Keratinocyte (primary cell): ENCODE measurements around the gene SPOCK3.

ENCODE experiments used
- EZH2 ChIP-seq: IDR thresholded peaks from one replicate; pipeline ENCODE4 v1.6.1; 2012; ENCODE audit warnings: inconsistent platforms, mild to moderate bottlenecking, low read length, moderate library complexity
- TF ChIP-seq, protein P1 (sequence below), 3 experiments: IDR thresholded peaks in 1 of 3; conservative IDR thresholded peaks in 1 of 3; optimal IDR thresholded peaks in 1 of 3; 2 replicates in 2 of 3; 3 replicates in 1 of 3; pipeline versions ENCODE3 to v1.5.1; 2011; ENCODE audit warnings: low read length in 3 of 3, mild to moderate bottlenecking in 3 of 3, moderate library complexity in 2 of 3, control low read depth in 1 of 3, inconsistent platforms in 1 of 3; ENCODE audit not compliant: insufficient read depth in 2 of 3; ENCODE audit errors: extremely low read depth in 1 of 3

DNA sequence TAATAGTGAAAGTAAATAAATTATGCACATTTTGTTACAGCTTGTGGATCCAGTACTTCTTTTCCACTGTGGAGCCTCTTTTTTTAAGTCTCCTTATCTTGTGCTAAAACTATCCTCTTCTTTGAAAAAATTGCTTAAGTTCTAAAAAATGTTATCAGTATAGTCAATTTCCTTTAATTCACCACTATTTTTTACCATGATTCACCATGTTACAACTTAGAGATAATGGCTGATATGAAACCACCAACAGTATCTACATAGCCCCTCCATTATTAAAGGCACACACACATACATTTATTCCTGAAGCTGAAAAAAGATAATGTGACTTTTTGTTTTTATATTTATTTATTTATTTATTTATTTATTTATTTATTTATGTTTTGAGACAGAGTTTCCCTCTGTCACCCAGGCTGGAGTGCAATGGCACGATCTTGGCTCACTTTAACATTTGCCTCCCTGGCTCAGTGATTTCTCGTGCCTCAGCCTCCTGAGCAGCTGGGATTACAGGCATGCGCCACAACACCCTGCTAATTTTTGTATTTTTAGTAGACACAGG is 243.2 kb downstream of the SPOCK3 start:
- TF ChIP-seq, protein P1, sequence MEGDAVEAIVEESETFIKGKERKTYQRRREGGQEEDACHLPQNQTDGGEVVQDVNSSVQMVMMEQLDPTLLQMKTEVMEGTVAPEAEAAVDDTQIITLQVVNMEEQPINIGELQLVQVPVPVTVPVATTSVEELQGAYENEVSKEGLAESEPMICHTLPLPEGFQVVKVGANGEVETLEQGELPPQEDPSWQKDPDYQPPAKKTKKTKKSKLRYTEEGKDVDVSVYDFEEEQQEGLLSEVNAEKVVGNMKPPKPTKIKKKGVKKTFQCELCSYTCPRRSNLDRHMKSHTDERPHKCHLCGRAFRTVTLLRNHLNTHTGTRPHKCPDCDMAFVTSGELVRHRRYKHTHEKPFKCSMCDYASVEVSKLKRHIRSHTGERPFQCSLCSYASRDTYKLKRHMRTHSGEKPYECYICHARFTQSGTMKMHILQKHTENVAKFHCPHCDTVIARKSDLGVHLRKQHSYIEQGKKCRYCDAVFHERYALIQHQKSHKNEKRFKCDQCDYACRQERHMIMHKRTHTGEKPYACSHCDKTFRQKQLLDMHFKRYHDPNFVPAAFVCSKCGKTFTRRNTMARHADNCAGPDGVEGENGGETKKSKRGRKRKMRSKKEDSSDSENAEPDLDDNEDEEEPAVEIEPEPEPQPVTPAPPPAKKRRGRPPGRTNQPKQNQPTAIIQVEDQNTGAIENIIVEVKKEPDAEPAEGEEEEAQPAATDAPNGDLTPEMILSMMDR (optimal IDR thresholded peaks at IDR 0.05 in 1 of 3, IDR thresholded peaks at IDR 0.05 in 1 of 3, conservative IDR thresholded peaks at IDR 0.05 in 1 of 3; ENCODE audit: extremely low read depth in 1 of 3, insufficient read depth in 2 of 3, low read length in 3 of 3): no peak
- no peak for TF ChIP-seq EZH2
